K562 (cell line): ENCODE results near the gene MAST1. TPM values are rescaled to one million over a fixed set of nuclear protein-coding genes. Genes with fewer than 3 reads are reported as not detected.

Source experiments
- GABPB1 ChIP-seq: sonication (generic); formaldehyde crosslinking; IDR thresholded peaks from 2 replicates; pipeline ENCODE4 v1.8.0; 2022; ENCODE audit warnings: mild to moderate bottlenecking, missing genetic modification reagents
- GABPB2 ChIP-seq: fragments of 250-450 bp; sonication (Bioruptor Pico); conservative IDR thresholded peaks from 2 replicates; pipeline ENCODE4 v1.5.1; 2021; ENCODE audit warnings: mild to moderate bottlenecking
- IRF2 ChIP-seq: sonication (generic); formaldehyde crosslinking; IDR thresholded peaks from 2 replicates; pipeline ENCODE4 v1.8.1; 2022; ENCODE audit warnings: mild to moderate bottlenecking, missing genetic modification reagents
- RBFOX2 ChIP-seq: fragments of 200-400 bp; formaldehyde crosslinking; IDR thresholded peaks from 2 replicates; pipeline ENCODE4 v1.6.1; 2017; ENCODE audit warnings: low read depth, mild to moderate bottlenecking, low read length, moderate library complexity
- RUNX1 ChIP-seq: sonication (generic); IDR thresholded peaks from 2 replicates; pipeline ENCODE4 v1.6.1; 2016; ENCODE audit warnings: antibody characterized with exemption, low read depth
- TAF1 ChIP-seq: IDR thresholded peaks from 2 replicates; pipeline ENCODE4 v1.6.1; 2011; ENCODE audit warnings: mild to moderate bottlenecking, low read length, moderate library complexity; ENCODE audit not compliant: insufficient read depth, control insufficient read depth, severe bottlenecking; ENCODE audit errors: extremely low read depth
- ZFP30 ChIP-seq: fragments of 250-450 bp; sonication (Bioruptor Pico); IDR thresholded peaks from 2 replicates; pipeline ENCODE4 v1.8.0; 2022; ENCODE audit warnings: moderate library complexity, mild to moderate bottlenecking, inconsistent platforms, borderline replicate concordance
- ZNF12 ChIP-seq: sonication (generic); formaldehyde crosslinking; IDR thresholded peaks from 2 replicates; pipeline ENCODE4 v1.4.0; 2020; ENCODE audit warnings: mild to moderate bottlenecking, missing genetic modification reagents
- ZNF57 ChIP-seq: fragments of 450-650 bp; formaldehyde crosslinking; IDR thresholded peaks from 2 replicates; pipeline ENCODE4 v1.4.0; 2020; ENCODE audit warnings: mild to moderate bottlenecking, moderate library complexity
- ZSCAN32 ChIP-seq: fragments of 450-650 bp; formaldehyde crosslinking; IDR thresholded peaks from 2 replicates; pipeline ENCODE4 v1.4.0; 2020; ENCODE audit warnings: mild to moderate bottlenecking, moderate library complexity
- polyA plus RNA-seq, 8 experiments: library from polyadenylated mRNA; depleted of rRNA in 4 of 8; stranded (reverse) in 5 of 8; unstranded in 3 of 8; fragments of >200 nt; fragmentation: Nextera tagmentation in 2 of 8; fragmentation: Illumina TruSeq in 1 of 8; extraction: Ambion mirVana in 2 of 8; extraction: Trizol in 1 of 8; gene quantifications; 2 replicates each; pipeline versions ENCODE4 v1.2.1 to v1.2.3, GENCODE V29; 2011 to 2014; ENCODE audit warnings: inconsistent platforms in 1 of 8, missing spikeins in 1 of 8
- total RNA-seq, 7 experiments: library from RNA; depleted of rRNA in 6 of 7; stranded (reverse); fragments of >200 nt in 6 of 7; fragmentation: Illumina TruSeq in 2 of 7; extraction: Trizol in 2 of 7; gene quantifications; 2 replicates each; pipeline versions ENCODE4 v1.2.1 to v1.2.3, GENCODE V29; 2011 to 2021; ENCODE audit warnings: low replicate concordance in 1 of 7
- TF ChIP-seq, protein P1 (sequence below): sonication (generic); formaldehyde crosslinking; IDR thresholded peaks from 2 replicates; pipeline ENCODE4 v1.8.1; 2023; ENCODE audit warnings: mild to moderate bottlenecking, missing genetic modification reagents, moderate library complexity
- TF ChIP-seq, protein P2 (sequence below): fragments of 450-650 bp; IDR thresholded peaks from 2 replicates; pipeline ENCODE4 v1.6.1; 2016; ENCODE audit warnings: mild to moderate bottlenecking, moderate library complexity
- TF ChIP-seq, protein P3 (sequence below), 2 experiments: fragments of 450-650 bp in 1 of 2; sonication (generic) in 1 of 2; formaldehyde crosslinking in 1 of 2; IDR thresholded peaks in 1 of 2; conservative IDR thresholded peaks in 1 of 2; 2 replicates each; pipeline versions ENCODE4 v1.6.1 to v1.8.1; 2016 to 2023; ENCODE audit warnings: mild to moderate bottlenecking in 2 of 2, moderate library complexity in 2 of 2, inconsistent platforms in 1 of 2, missing genetic modification reagents in 1 of 2

MAST1 gene
- total and polyA plus RNA-seq, 9 of the 15 experiments (the other 6 are each of a cell fraction or from before 2014, with no cell fraction given), result 0.48 to 10.3 (median 3.9) TPM

DNA sequence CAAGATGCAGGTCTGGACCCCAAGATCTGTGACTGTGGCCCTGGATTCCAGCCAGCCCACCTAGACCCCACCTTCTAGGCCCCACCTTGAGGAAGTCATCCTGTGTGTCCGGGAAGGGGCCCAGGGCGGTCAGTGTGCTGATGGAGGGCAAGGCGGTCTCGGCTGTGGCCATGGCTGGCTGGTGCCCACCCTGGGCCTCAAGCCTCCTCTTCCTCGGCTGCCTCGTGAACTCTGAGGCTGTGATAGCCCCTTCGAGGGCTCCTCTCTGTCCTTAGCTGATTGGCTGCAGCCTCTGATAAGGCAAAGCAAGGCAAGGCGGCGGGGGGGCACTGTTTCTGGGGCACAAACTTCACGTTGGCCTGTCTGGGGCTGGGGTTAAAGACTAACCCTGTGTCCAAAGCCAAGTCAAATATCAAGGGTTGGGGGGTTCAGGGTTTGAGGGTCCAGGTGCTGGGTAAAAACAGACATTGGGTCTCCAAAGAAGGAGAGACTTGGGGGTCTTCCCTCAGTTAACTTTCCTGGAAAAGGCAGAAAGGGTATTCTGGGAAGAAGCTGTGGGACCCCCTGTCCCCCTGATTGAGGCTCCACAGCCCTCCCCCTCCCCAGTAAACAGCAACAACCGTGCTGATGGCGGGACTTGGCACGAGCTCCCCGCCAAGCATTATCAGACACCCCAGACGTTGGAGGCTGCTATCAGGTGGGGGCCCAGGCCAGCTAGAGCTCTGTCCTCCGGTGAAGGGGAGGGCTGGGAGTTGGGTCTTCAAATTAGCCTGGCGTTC lies 48.8 kb downstream of the MAST1 start, which contains the start of gene KLF1 (continued):
- TF ChIP-seq, protein P1, sequence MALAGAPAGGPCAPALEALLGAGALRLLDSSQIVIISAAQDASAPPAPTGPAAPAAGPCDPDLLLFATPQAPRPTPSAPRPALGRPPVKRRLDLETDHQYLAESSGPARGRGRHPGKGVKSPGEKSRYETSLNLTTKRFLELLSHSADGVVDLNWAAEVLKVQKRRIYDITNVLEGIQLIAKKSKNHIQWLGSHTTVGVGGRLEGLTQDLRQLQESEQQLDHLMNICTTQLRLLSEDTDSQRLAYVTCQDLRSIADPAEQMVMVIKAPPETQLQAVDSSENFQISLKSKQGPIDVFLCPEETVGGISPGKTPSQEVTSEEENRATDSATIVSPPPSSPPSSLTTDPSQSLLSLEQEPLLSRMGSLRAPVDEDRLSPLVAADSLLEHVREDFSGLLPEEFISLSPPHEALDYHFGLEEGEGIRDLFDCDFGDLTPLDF (CRISPR knock-in tag), result no peak; the same call in 1 of the 2 replicates
- TF ChIP-seq ZFP30 (CRISPR knock-in tag) (no peak), TAF1 (peak; percentile 87), RBFOX2 (peak; percentile 89), GABPB2 (CRISPR knock-in tag) (no peak), ZNF57 (CRISPR knock-in tag) (no peak), IRF2 (no peak), ZSCAN32 (no peak), ZNF12 (0 out of 2 replicates have a peak, but pooled peaks have one; percentile 48), RUNX1 (0 out of 2 replicates have a peak, but pooled peaks have one; percentile 19), GABPB1 (CRISPR knock-in tag) (peak; percentile 49; the same call in 1 of the 2 replicates)
- TF ChIP-seq, protein P2, sequence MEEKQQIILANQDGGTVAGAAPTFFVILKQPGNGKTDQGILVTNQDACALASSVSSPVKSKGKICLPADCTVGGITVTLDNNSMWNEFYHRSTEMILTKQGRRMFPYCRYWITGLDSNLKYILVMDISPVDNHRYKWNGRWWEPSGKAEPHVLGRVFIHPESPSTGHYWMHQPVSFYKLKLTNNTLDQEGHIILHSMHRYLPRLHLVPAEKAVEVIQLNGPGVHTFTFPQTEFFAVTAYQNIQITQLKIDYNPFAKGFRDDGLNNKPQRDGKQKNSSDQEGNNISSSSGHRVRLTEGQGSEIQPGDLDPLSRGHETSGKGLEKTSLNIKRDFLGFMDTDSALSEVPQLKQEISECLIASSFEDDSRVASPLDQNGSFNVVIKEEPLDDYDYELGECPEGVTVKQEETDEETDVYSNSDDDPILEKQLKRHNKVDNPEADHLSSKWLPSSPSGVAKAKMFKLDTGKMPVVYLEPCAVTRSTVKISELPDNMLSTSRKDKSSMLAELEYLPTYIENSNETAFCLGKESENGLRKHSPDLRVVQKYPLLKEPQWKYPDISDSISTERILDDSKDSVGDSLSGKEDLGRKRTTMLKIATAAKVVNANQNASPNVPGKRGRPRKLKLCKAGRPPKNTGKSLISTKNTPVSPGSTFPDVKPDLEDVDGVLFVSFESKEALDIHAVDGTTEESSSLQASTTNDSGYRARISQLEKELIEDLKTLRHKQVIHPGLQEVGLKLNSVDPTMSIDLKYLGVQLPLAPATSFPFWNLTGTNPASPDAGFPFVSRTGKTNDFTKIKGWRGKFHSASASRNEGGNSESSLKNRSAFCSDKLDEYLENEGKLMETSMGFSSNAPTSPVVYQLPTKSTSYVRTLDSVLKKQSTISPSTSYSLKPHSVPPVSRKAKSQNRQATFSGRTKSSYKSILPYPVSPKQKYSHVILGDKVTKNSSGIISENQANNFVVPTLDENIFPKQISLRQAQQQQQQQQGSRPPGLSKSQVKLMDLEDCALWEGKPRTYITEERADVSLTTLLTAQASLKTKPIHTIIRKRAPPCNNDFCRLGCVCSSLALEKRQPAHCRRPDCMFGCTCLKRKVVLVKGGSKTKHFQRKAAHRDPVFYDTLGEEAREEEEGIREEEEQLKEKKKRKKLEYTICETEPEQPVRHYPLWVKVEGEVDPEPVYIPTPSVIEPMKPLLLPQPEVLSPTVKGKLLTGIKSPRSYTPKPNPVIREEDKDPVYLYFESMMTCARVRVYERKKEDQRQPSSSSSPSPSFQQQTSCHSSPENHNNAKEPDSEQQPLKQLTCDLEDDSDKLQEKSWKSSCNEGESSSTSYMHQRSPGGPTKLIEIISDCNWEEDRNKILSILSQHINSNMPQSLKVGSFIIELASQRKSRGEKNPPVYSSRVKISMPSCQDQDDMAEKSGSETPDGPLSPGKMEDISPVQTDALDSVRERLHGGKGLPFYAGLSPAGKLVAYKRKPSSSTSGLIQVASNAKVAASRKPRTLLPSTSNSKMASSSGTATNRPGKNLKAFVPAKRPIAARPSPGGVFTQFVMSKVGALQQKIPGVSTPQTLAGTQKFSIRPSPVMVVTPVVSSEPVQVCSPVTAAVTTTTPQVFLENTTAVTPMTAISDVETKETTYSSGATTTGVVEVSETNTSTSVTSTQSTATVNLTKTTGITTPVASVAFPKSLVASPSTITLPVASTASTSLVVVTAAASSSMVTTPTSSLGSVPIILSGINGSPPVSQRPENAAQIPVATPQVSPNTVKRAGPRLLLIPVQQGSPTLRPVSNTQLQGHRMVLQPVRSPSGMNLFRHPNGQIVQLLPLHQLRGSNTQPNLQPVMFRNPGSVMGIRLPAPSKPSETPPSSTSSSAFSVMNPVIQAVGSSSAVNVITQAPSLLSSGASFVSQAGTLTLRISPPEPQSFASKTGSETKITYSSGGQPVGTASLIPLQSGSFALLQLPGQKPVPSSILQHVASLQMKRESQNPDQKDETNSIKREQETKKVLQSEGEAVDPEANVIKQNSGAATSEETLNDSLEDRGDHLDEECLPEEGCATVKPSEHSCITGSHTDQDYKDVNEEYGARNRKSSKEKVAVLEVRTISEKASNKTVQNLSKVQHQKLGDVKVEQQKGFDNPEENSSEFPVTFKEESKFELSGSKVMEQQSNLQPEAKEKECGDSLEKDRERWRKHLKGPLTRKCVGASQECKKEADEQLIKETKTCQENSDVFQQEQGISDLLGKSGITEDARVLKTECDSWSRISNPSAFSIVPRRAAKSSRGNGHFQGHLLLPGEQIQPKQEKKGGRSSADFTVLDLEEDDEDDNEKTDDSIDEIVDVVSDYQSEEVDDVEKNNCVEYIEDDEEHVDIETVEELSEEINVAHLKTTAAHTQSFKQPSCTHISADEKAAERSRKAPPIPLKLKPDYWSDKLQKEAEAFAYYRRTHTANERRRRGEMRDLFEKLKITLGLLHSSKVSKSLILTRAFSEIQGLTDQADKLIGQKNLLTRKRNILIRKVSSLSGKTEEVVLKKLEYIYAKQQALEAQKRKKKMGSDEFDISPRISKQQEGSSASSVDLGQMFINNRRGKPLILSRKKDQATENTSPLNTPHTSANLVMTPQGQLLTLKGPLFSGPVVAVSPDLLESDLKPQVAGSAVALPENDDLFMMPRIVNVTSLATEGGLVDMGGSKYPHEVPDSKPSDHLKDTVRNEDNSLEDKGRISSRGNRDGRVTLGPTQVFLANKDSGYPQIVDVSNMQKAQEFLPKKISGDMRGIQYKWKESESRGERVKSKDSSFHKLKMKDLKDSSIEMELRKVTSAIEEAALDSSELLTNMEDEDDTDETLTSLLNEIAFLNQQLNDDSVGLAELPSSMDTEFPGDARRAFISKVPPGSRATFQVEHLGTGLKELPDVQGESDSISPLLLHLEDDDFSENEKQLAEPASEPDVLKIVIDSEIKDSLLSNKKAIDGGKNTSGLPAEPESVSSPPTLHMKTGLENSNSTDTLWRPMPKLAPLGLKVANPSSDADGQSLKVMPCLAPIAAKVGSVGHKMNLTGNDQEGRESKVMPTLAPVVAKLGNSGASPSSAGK, result peak; percentile 92
- TF ChIP-seq, protein P3, sequence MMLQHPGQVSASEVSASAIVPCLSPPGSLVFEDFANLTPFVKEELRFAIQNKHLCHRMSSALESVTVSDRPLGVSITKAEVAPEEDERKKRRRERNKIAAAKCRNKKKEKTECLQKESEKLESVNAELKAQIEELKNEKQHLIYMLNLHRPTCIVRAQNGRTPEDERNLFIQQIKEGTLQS (IDR thresholded peaks at IDR 0.05), result no peak
- TF ChIP-seq, protein P3 (CRISPR knock-in tag; conservative IDR thresholded peaks at IDR 0.05), result no peak
